HG02798 (cell line): ENCODE data around the gene C4A.
"Not testable (repeated sequence)": the region's sequence is repeated elsewhere in the genome, so short reads cannot be mapped to it uniquely, and the experiment has no call there.

Experiments
- ATAC-seq: cut with Tn5 transposase; IDR thresholded peaks from one replicate; pipeline ENCODE4 v1.9.1; 2021; ENCODE audit warnings: mild to moderate bottlenecking; ENCODE audit not compliant: unreplicated experiment, poor library complexity

Gene C4A

GRCh38 chr6:31981744-31982143 lies at the start of gene C4A:
Gene C4A, plus strand, starts transcription at chr6:31982057. Its CDS starts 51 bp downstream, at chr6:31982108.
- ATAC-seq = not testable (repeated sequence)

- ATAC-seq = not testable (repeated sequence)
These were observed 49.7 kb upstream of the C4A start for GRCh38 chr6:31932137-31932536.

GRCh38 chr6:31933537-31933936 lies 48.3 kb upstream of the C4A start:
- ATAC-seq = no peak

DNA sequence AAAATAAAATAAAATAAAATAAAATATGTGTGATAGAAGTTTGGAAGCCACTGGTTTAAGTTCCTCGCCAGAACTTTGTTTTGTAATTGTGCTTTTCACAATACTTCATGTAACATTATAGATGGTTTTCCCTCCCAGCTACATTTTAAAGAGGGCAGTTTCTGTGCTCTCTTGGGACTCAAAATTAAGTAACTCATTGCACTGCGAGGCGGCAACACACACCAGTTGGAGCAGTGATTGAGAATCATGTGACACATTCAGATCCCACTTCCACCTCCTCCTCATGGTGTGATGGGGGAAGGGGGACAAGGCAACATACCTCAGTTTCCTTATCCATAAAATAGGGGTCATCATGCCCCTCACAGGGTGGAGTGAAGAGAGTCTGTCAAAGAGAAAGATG lies 46.8 kb upstream of the C4A start:
- no peak for ATAC-seq

DNA sequence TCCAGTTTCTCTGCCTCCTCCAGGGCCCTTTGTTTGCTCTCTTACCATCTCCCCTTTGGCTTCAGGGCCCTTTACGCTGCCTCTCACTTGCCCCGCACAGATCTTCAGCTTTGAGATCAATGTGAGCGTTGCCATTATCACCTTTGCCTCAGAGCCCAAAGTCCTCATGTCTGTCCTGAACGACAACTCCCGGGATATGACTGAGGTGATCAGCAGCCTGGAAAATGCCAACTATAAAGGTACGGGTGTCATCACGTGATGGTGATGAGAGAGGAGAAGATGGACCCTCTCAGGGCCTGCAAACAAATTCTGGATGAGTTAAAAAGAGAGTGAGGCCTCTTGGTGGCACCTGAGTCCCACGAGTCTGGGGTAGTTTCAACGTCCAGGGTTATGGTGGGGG lies 46.0 kb upstream of the C4A start:
- ATAC-seq = no peak

GRCh38 chr6:31940256-31940664 lies 41.6 kb upstream of the C4A start:
- no peak for ATAC-seq

- no peak for ATAC-seq
These were observed 38.1 kb upstream of the C4A start for GRCh38 chr6:31943742-31944141.

GRCh38 chr6:31945154-31945506 lies 36.7 kb upstream of the C4A start:
- no peak for ATAC-seq

DNA sequence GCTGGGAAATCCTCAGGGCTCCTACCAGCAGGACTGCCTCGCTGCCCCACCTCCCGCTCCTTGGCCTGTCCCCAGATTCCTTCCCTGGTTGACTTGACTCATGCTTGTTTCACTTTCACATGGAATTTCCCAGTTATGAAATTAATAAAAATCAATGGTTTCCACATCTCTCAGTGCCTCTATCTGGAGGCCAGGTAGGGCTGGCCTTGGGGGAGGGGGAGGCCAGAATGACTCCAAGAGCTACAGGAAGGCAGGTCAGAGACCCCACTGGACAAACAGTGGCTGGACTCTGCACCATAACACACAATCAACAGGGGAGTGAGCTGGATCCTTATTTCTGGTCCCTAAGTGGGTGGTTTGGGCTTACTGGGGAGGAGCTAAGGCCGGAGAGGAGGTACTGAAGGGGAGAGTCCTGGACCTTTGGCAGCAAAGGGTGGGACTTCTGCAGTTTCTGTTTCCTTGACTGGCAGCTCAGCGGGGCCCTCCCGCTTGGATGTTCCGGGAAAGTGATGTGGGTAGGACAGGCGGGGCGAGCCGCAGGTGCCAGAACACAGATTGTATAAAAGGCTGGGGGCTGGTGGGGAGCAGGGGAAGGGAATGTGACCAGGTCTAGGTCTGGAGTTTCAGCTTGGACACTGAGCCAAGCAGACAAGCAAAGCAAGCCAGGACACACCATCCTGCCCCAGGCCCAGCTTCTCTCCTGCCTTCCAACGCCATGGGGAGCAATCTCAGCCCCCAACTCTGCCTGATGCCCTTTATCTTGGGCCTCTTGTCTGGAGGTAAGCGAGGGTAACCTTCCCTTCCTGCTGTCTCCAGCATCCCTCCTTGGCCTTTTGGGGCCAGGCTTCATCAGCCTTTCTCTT lies 36.1 kb upstream of the C4A start, which contains the start of gene CFB:
TSS of gene CFB (plus strand) at position 589 of the 863 bp plus-strand sequence. CDS start at position 716, 127 bp downstream.
- ATAC-seq = no peak

DNA sequence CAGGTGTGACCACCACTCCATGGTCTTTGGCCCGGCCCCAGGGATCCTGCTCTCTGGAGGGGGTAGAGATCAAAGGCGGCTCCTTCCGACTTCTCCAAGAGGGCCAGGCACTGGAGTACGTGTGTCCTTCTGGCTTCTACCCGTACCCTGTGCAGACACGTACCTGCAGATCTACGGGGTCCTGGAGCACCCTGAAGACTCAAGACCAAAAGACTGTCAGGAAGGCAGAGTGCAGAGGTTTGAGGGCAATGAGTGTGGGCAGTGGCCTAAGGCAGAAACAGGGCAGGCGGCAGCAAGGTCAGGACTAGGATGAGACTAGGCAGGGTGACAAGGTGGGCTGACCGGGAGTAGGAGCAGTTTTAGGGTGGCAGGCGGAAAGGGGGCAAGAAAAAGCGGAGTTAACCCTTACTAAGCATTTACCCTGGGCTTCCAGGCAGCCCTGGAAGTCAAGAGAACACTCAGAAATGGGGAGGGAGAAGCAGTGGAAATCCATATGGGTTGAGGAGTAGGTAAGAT lies 35.4 kb upstream of the C4A start:
- ATAC-seq = no peak

GRCh38 chr6:31947070-31947675 lies 34.7 kb upstream of the C4A start:
- no peak for ATAC-seq

GRCh38 chr6:31947864-31948263 lies 34.0 kb upstream of the C4A start:
- no peak for ATAC-seq

- no peak for ATAC-seq
These were observed 33.6 kb upstream of the C4A start for GRCh38 chr6:31948306-31948705.

- no peak for ATAC-seq
These were observed 33.0 kb upstream of the C4A start for GRCh38 chr6:31948753-31949413.

- ATAC-seq = no peak
These were observed 31.8 kb upstream of the C4A start for GRCh38 chr6:31949926-31950548.

- ATAC-seq = no peak
These were observed 29.6 kb upstream of the C4A start for GRCh38 chr6:31952140-31952805.

- no peak for ATAC-seq
These were observed 29.0 kb upstream of the C4A start for GRCh38 chr6:31952890-31953289.

- no peak for ATAC-seq
These were observed 27.3 kb upstream of the C4A start for GRCh38 chr6:31954511-31954910.

DNA sequence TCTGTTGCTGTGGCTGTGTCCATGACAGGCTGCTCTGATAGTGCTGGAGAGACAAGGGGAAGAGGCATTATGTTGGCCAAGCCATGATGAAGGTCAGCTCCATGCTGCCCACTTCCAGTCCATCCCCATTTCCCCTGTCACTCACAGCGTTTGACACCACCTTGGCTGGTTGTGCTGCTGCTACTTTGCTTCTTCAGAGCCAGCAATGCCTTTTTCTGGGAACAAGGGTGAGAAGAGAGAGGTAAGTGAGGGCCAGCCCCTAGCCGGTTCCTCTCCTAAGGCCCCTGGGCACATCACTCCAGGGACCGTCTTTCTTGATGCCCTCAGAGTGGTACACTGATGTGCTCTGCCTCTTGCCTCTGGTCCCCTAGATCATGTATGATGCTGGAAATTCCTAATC lies 25.1 kb upstream of the C4A start:
- ATAC-seq = no peak

GRCh38 chr6:31958412-31958740 lies 23.5 kb upstream of the C4A start:
- ATAC-seq = no peak
